ENCODE results near the gene OBP2B. TPM values are rescaled to one million over a fixed set of nuclear protein-coding genes. Genes with fewer than 3 reads are reported as not detected.

Gene OBP2B
- total RNA-seq, 1 experiment from 2014 or later = not detected

DNA sequence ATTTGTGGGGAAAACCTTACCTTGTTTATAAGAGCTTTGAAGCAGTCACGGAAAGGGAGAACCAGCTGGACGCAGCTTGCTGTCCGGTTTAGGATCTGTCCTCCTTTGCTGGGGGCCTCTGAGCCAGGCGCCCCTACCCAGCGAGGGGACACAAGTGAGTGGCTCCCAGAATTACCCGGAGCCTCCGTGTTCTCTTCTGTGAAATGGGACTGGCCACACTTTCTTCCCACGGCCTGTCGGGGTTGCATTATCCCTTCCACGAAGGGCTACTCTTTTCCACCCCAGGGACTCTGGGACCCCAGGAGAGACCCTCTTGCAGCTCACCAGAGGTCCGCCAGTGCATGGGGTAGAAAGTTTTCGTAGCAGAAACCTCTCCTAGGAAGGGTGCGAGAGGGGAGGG lies 44.9 kb downstream of the OBP2B start:
- Histone ChIP-seq H3K36me3 (ENCODE audit: control insufficient read depth, insufficient read depth, low read length) (no peaks in the 10 kb centered on the region), H3K4me1 (ENCODE audit: control insufficient read depth, insufficient read depth, low read length) (peaks cover 27% of the 10 kb centered on the region), H3K27ac (ENCODE audit: low read length) (no peak overlapping the region), H3K4me3 (ENCODE audit: low read depth in 2 of 2, low read length in 2 of 2) (peak overlapping the region; percentile 36 to 41), H3K9me3 (ENCODE audit: control insufficient read depth, insufficient read depth, low read depth, low read length) (no peaks in the 10 kb centered on the region), H3K27me3 (ENCODE audit: control insufficient read depth, insufficient read depth, low read length) (no peaks in the 10 kb centered on the region)
- intact Hi-C loops (cut with micrococcal nuclease; ENCODE audit: unreplicated experiment) (no loop called here), in situ Hi-C loops (cut with HindIII; ENCODE audit: low pct_unique_long_range_greater_than_20kb, low sequenced_read_pairs) (no loop called here)
- ChIA-PET CTCF (no interaction called here), POLR2A (no interaction called here)
- TF ChIP-seq CTCF (IDR thresholded peaks at IDR 0.05) (no peak), TCF7L2 (IDR thresholded peaks at IDR 0.05; ENCODE audit: low read depth, low read length) (no peak), POLR2AphosphoS5 (IDR thresholded peaks at IDR 0.05; ENCODE audit: low read depth, low read length) (no peak), REST (IDR thresholded peaks at IDR 0.05; ENCODE audit: insufficient read depth in 1 of 2, low read depth in 2 of 2, low read length in 1 of 2) (no peak), SIN3A (IDR thresholded peaks at IDR 0.05; ENCODE audit: borderline replicate concordance, insufficient read depth, low read depth, low read length) (no peak)
- BruUV-seq (replicated peaks) = no TSS peak
- ATAC-seq (no peak), DNase-seq (ENCODE audit: low read depth, low spot score) (no peak)

DNA sequence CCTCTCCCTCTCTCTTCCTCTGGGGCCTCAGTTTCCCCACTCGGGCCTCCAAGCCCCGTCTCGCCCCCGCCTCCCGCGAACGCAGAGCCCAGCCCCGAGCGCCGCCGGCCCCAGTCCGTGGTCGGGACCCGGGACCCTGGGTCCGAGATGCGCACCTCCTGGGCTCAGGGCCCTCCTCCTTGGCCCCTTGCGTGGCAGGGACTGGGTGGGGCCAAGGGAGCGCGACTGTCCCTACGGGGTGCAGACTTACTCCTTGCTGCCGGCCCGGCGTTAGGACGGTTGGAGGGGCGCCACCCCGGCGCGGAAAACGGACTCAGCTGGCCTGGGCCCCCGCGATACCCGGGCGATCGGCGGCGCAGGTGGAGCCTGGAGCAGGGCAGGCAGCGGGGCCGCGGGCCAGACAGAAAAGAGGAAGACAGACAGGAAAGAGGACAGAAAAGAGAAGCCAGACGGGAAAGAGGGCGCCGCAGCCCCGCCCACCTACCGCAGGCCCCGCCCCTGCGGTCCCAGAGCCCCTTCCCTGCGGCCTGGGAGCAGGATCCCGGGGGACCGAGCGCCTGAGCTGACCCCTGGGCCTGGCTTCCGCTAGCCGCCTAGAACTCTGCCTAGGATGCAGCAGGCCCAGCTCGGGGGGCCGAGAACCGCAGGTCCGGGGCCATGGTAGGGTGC lies 45.4 kb downstream of the OBP2B start, which contains the start of gene GBGT1:
TSS of gene GBGT1 (minus strand) at position 411 of the 669 bp plus-strand sequence. CDS start 1,502 bp downstream, outside the sequence.
- DNase-seq (ENCODE audit: low read depth, low spot score) (no peak), ATAC-seq (peak; percentile 64)
- intact Hi-C loops (cut with micrococcal nuclease; ENCODE audit: unreplicated experiment) (no loop called here), in situ Hi-C loops (cut with HindIII; ENCODE audit: low pct_unique_long_range_greater_than_20kb, low sequenced_read_pairs) (no loop called here)
- ChIA-PET POLR2A (no interaction called here), CTCF (no interaction called here)
- Histone ChIP-seq H3K27me3 (ENCODE audit: control insufficient read depth, insufficient read depth, low read length) (no peaks in the 10 kb centered on the region), H3K36me3 (ENCODE audit: control insufficient read depth, insufficient read depth, low read length) (no peaks in the 10 kb centered on the region), H3K9me3 (ENCODE audit: control insufficient read depth, insufficient read depth, low read depth, low read length) (no peaks in the 10 kb centered on the region), H3K27ac (ENCODE audit: low read length) (peak within 1 kb of the TSS; percentile 34; the same call in 1 of the 2 replicates), H3K4me3 (ENCODE audit: low read depth in 2 of 2, low read length in 2 of 2) (peak within 1 kb of the TSS; percentile 36 to 41), H3K4me1 (ENCODE audit: control insufficient read depth, insufficient read depth, low read length) (peaks cover 22% of the 10 kb centered on the region)
- TF ChIP-seq POLR2AphosphoS5 (IDR thresholded peaks at IDR 0.05; ENCODE audit: low read depth, low read length) = no peak
- BruUV-seq (replicated peaks) = no TSS peak

- ATAC-seq (no peak), DNase-seq (ENCODE audit: low read depth, low spot score) (no peak)
- TF ChIP-seq REST (IDR thresholded peaks at IDR 0.05; ENCODE audit: insufficient read depth in 1 of 2, low read depth in 2 of 2, low read length in 1 of 2) (no peak), SIN3A (IDR thresholded peaks at IDR 0.05; ENCODE audit: borderline replicate concordance, insufficient read depth, low read depth, low read length) (no peak), POLR2AphosphoS5 (IDR thresholded peaks at IDR 0.05; ENCODE audit: low read depth, low read length) (no peak), TCF7L2 (IDR thresholded peaks at IDR 0.05; ENCODE audit: low read depth, low read length) (no peak), CTCF (IDR thresholded peaks at IDR 0.05) (no peak)
- CTCF ChIA-PET = no interaction called here
- Histone ChIP-seq H3K27ac (ENCODE audit: low read length) (no peak overlapping the region), H3K36me3 (ENCODE audit: control insufficient read depth, insufficient read depth, low read length) (no peaks in the 10 kb centered on the region), H3K4me1 (ENCODE audit: control insufficient read depth, insufficient read depth, low read length) (peaks cover 17% of the 10 kb centered on the region), H3K9me3 (ENCODE audit: control insufficient read depth, insufficient read depth, low read depth, low read length) (no peaks in the 10 kb centered on the region), H3K27me3 (ENCODE audit: control insufficient read depth, insufficient read depth, low read length) (no peaks in the 10 kb centered on the region), H3K4me3 (ENCODE audit: low read depth in 2 of 2, low read length in 2 of 2) (peak overlapping the region; percentile 36 to 41; a peak in 3 of 4 replicates)
- no TSS peak for BruUV-seq (replicated peaks)
- intact Hi-C loops (cut with micrococcal nuclease; ENCODE audit: unreplicated experiment) (no loop called here), in situ Hi-C loops (cut with HindIII; ENCODE audit: low pct_unique_long_range_greater_than_20kb, low sequenced_read_pairs) (no loop called here)
- POLR2A ChIA-PET = no interaction called here
Observed at GRCh38 chr9:133162861-133163503, 46.1 kb downstream of the OBP2B start.

Data from Panc1 (cell line).